HG03066 (cell line): ENCODE data around the gene TELO2.
A peak's percentile ranks its signal among the peaks of the same experiment; 100 is the strongest.
"Not testable (repeated sequence)": the region's sequence is repeated elsewhere in the genome, so short reads cannot be mapped to it uniquely, and the experiment has no call there.

Experiments
- ATAC-seq: cut with Tn5 transposase; IDR thresholded peaks from one replicate; pipeline ENCODE4 v1.9.1; 2021; ENCODE audit warnings: low read depth; ENCODE audit not compliant: unreplicated experiment

TELO2 gene

GRCh38 chr16:1457489-1458245, 35.5 kb upstream of the TELO2 start:
- no peak for ATAC-seq

- no peak for ATAC-seq
Observed at GRCh38 chr16:1458336-1458976, 34.7 kb upstream of the TELO2 start.

GRCh38 chr16:1458977-1459341, 34.2 kb upstream of the TELO2 start:
- no peak for ATAC-seq

GRCh38 chr16:1459967-1460366, 33.2 kb upstream of the TELO2 start:
- ATAC-seq, result no peak

GRCh38 chr16:1460602-1461138, 32.5 kb upstream of the TELO2 start:
- no peak for ATAC-seq

GRCh38 chr16:1461146-1461545, 32.0 kb upstream of the TELO2 start:
- ATAC-seq, result no peak

- no peak for ATAC-seq
Observed at GRCh38 chr16:1464196-1464893, 28.8 kb upstream of the TELO2 start.

DNA sequence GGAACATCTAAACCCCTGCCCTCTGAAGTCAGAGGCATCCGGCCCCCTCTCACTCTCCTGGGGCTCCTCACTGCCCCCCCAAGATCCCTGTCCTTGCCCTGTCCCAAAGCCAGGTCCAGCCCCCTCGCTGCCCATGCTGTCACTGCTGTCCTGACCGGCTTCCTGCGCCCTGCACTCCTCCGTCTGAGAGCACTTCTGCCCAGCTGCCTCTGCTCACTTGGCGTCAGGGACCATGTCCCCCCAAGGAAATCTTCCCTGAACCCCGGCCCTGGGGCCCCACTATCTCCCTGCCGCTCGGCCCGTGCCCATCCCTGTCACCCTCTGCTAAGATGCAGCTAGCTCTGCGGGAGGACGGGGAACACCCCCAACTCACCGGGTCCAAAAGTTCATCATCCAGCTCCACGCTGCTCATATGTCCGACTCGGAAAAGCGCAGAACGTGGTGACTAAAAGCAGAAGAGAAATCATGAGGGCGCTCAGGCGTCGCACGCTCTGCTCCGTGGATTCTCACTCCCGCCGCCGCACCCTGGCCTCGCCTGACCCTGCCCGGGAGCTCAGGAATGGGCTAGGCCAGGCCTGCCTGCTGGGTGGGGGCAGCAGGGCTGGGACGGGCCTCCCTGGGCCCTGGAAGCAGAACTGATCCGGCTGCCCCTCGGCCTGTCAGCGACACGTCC, 28.1 kb upstream of the TELO2 start:
- no peak for ATAC-seq

- ATAC-seq, result no peak
Observed at GRCh38 chr16:1465567-1465915, 27.6 kb upstream of the TELO2 start.

GRCh38 chr16:1466054-1466453, 27.1 kb upstream of the TELO2 start:
- ATAC-seq, result no peak

- ATAC-seq, result no peak
Observed at GRCh38 chr16:1466968-1467521, 26.1 kb upstream of the TELO2 start.

GRCh38 chr16:1468426-1468810, 24.7 kb upstream of the TELO2 start:
- ATAC-seq, result no peak

GRCh38 chr16:1469141-1469540, 24.0 kb upstream of the TELO2 start:
- not testable (repeated sequence) for ATAC-seq

GRCh38 chr16:1469693-1470201, 23.4 kb upstream of the TELO2 start:
- no peak for ATAC-seq

DNA sequence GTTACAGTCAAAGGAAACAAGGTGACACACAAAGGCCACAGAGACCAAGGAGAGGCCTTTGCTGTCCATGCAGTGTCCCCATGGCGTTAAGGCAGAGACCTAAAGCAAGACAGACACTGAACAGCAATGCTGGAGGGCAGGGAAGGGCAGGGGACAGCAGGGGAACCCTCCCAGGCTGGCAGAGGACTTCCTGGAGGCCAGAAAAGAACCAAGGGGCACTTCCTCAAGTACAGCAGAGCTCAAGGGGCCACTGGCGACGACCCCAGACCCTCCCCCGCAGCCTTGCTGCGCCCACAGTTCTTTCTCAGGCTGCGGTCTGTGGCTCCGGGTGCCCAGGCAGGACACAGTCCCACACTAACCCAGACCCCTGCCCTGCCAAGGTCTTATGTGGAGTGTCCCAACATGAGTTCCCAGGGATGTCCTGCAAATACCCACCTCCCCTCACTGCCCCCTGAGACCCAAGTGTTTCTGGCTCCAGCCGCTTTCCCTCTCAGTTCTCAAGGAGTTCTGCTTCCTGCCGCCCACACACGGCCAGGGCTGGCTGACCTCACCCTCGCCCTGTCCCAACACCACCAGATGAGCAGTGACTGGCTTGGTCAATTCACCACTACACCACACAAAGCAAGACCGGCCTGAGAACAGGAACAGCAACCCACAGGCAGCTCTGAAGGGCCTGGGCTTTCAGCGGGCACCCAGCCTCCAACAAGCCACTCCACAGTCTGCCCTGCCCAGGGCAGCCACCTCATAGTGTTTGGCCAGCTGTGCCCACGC, 22.5 kb upstream of the TELO2 start:
- no peak for ATAC-seq

GRCh38 chr16:1471569-1472194, 21.5 kb upstream of the TELO2 start:
- no peak for ATAC-seq

- no peak for ATAC-seq
Observed at GRCh38 chr16:1472974-1473373, 20.2 kb upstream of the TELO2 start.

GRCh38 chr16:1474082-1474795, 18.9 kb upstream of the TELO2 start:
- peak; percentile 28 for ATAC-seq
